Neural cell (in vitro differentiated cells): ENCODE data around the gene AHNAK. TPM values are rescaled to one million over a fixed set of nuclear protein-coding genes. Genes with fewer than 3 reads are reported as not detected.

ENCODE experiments used
- H2AFZ ChIP-seq: fragments of 200-600, 300-800 bp; sonication (generic), shearing (Covaris generic); 2 replicates; pipeline ENCODE4 v1.6.0; 2014; ENCODE audit warnings: low read depth, mild to moderate bottlenecking, antibody characterized with exemption, low read length, moderate library complexity
- H3F3A ChIP-seq: fragments of 200-600 bp; shearing (Covaris generic); 2 replicates; pipeline ENCODE4 v1.6.1; 2016; ENCODE audit warnings: mild to moderate bottlenecking, moderate library complexity, mixed read lengths, antibody characterized with exemption, low read length; ENCODE audit not compliant: insufficient read depth, poor library complexity, severe bottlenecking
- H3K27ac ChIP-seq: fragments of 200-600, 300-800 bp; sonication (generic), shearing (Covaris generic); 2 replicates; pipeline ENCODE4 v1.5.1; 2014; ENCODE audit warnings: mild to moderate bottlenecking, low read length, moderate library complexity
- H3K27me3 ChIP-seq: fragments of 300-800, 200-600 bp; sonication (generic), shearing (Covaris generic); 2 replicates; pipeline ENCODE4 v1.6.0; 2014; ENCODE audit warnings: mild to moderate bottlenecking, low read depth, low read length, moderate library complexity; ENCODE audit not compliant: insufficient read depth
- H3K36me3 ChIP-seq: fragments of 300-800, 200-600 bp; sonication (generic), shearing (Covaris generic); 2 replicates; pipeline ENCODE4 v1.5.1; 2014; ENCODE audit warnings: mild to moderate bottlenecking, antibody characterized with exemption, low read length, moderate library complexity; ENCODE audit not compliant: insufficient read depth
- H3K4me2 ChIP-seq: fragments of 300-800, 200-600 bp; sonication (generic), shearing (Covaris generic); 2 replicates; pipeline ENCODE4 v1.6.0; 2014; ENCODE audit warnings: mild to moderate bottlenecking, low read length
- H3K4me3 ChIP-seq: fragments of 300-800, 200-600 bp; sonication (generic), shearing (Covaris generic); 2 replicates; pipeline ENCODE4 v1.5.1; 2014; ENCODE audit warnings: mild to moderate bottlenecking, low read length, moderate library complexity
- H3K79me2 ChIP-seq: fragments of 200-600 bp; shearing (Covaris generic); replicated peaks from 2 replicates; pipeline ENCODE4 v1.6.0; 2014; ENCODE audit warnings: mild to moderate bottlenecking, low read length, moderate library complexity; ENCODE audit not compliant: insufficient read depth
- H3K9ac ChIP-seq: fragments of 300-800, 200-600 bp; sonication (generic), shearing (Covaris generic); 2 replicates; pipeline ENCODE4 v1.6.1; 2016; ENCODE audit warnings: mild to moderate bottlenecking, low read length, mixed read lengths
- H3K9me2 ChIP-seq: fragments of 200-600 bp; shearing (Covaris generic); 2 replicates; pipeline ENCODE4 v1.6.1; 2016; ENCODE audit warnings: mild to moderate bottlenecking, low read length, mixed read lengths; ENCODE audit not compliant: insufficient read depth
- H3K9me3 ChIP-seq: fragments of 200-600, 300-800 bp; sonication (generic), shearing (Covaris generic); 2 replicates; pipeline ENCODE4 v1.6.1; 2016; ENCODE audit warnings: mild to moderate bottlenecking, mixed run types, low read length, moderate library complexity, mixed read lengths
- H4K20me1 ChIP-seq: fragments of 200-600 bp; shearing (Covaris generic); 2 replicates; pipeline ENCODE4 v1.6.1; 2016; ENCODE audit warnings: mild to moderate bottlenecking, mixed run types; ENCODE audit not compliant: insufficient read depth
- EP300 ChIP-seq: fragments of 450-650 bp; conservative IDR thresholded peaks from 2 replicates; pipeline ENCODE4 v1.6.1; 2014; ENCODE audit warnings: antibody characterized with exemption, mild to moderate bottlenecking, moderate library complexity; ENCODE audit not compliant: poor library complexity, severe bottlenecking
- MXI1 ChIP-seq: fragments of 450-650 bp; conservative IDR thresholded peaks from 2 replicates; pipeline ENCODE4 v1.6.1; 2014; ENCODE audit warnings: antibody characterized with exemption, mild to moderate bottlenecking; ENCODE audit not compliant: poor library complexity, severe bottlenecking
- RAD21 ChIP-seq: fragments of 450-650 bp; conservative IDR thresholded peaks from 2 replicates; pipeline ENCODE4 v1.6.1; 2014; ENCODE audit warnings: antibody characterized with exemption, mild to moderate bottlenecking, moderate library complexity
- REST ChIP-seq: IDR thresholded peaks from 2 replicates; pipeline ENCODE4 v1.6.1; 2012; ENCODE audit warnings: borderline replicate concordance
- SMC3 ChIP-seq: fragments of 450-650 bp; conservative IDR thresholded peaks from 2 replicates; pipeline ENCODE4 v1.6.1; 2014; ENCODE audit warnings: antibody characterized with exemption, mild to moderate bottlenecking, moderate library complexity; ENCODE audit not compliant: poor library complexity
- polyA plus RNA-seq: library from polyadenylated mRNA; depleted of rRNA; stranded (reverse); fragments of >200 nt; gene quantifications from 2 replicates; pipeline ENCODE4 v1.2.3, GENCODE V29; 2014
- TF ChIP-seq, protein P1 (sequence below): fragments of 450-650 bp; IDR thresholded peaks from 2 replicates; pipeline ENCODE4 v1.5.1; 2014; ENCODE audit warnings: antibody characterized with exemption, mild to moderate bottlenecking, moderate library complexity; ENCODE audit not compliant: poor library complexity, severe bottlenecking

The AHNAK gene
- polyA plus RNA-seq, 1 donor from 2014 or later, result 0.11 TPM

- H3K27ac ChIP-seq, result no peak within 1 kb of the TSS
- H3K4me3 ChIP-seq, result no peak within 1 kb of the TSS
- no peaks in the 10 kb centered on the region for H3F3A ChIP-seq
- no peaks in the 10 kb centered on the region for H3K9me3 ChIP-seq
- H3K4me2 ChIP-seq, result no peak within 1 kb of the TSS
- H3K9me2 ChIP-seq, result no peaks in the 10 kb centered on the region
- no peak within 1 kb of the TSS for H3K9ac ChIP-seq
- H3K27me3 ChIP-seq, result no peaks in the 10 kb centered on the region
- no peaks in the 10 kb centered on the region for H4K20me1 ChIP-seq
- TF ChIP-seq EP300, result no peak
- no peaks in the 10 kb centered on the region for H3K79me2 ChIP-seq
- no peak within 1 kb of the TSS for H2AFZ ChIP-seq
- H3K36me3 ChIP-seq, result no peaks in the 10 kb centered on the region
Measured at GRCh38 chr11:62418733-62419132, 127.9 kb downstream of the AHNAK start, which contains the start of gene SCGB1A1. Gene SCGB1A1 (plus strand): TSS chr11:62419033. CDS start chr11:62419096, 63 bp downstream.

GRCh38 chr11:62418136-62418535, 128.5 kb downstream of the AHNAK start:
- no peak overlapping the region for H3K27ac ChIP-seq
- no peak for TF ChIP-seq REST
- TF ChIP-seq SMC3, result no peak
- TF ChIP-seq RAD21, result no peak
- TF ChIP-seq MXI1, result no peak
- H3K27me3 ChIP-seq, result no peaks in the 10 kb centered on the region
- no peaks in the 10 kb centered on the region for H3K9me2 ChIP-seq
- no peak overlapping the region for H3K4me3 ChIP-seq
- no peaks in the 10 kb centered on the region for H3F3A ChIP-seq
- no peaks in the 10 kb centered on the region for H3K9me3 ChIP-seq
- H3K9ac ChIP-seq, result no peak overlapping the region
- H3K4me2 ChIP-seq, result no peak overlapping the region
- no peaks in the 10 kb centered on the region for H3K36me3 ChIP-seq
- H3K79me2 ChIP-seq, result no peaks in the 10 kb centered on the region
- H4K20me1 ChIP-seq, result no peaks in the 10 kb centered on the region
- H2AFZ ChIP-seq, result no peak overlapping the region

GRCh38 chr11:62416596-62416995, 130.0 kb downstream of the AHNAK start:
- Histone ChIP-seq H3K27ac (no peak overlapping the region), H3K79me2 (no peaks in the 10 kb centered on the region), H3K27me3 (no peaks in the 10 kb centered on the region), H2AFZ (no peak overlapping the region), H3K4me3 (no peak overlapping the region), H3K9me3 (no peaks in the 10 kb centered on the region), H4K20me1 (no peaks in the 10 kb centered on the region), H3K9me2 (no peaks in the 10 kb centered on the region), H3K9ac (no peak overlapping the region), H3F3A (no peaks in the 10 kb centered on the region), H3K4me2 (no peak overlapping the region), H3K36me3 (no peaks in the 10 kb centered on the region)
- TF ChIP-seq EP300, result no peak
- no peak for TF ChIP-seq MXI1
- no peak for TF ChIP-seq REST
- no peak for TF ChIP-seq SMC3
- no peak for TF ChIP-seq RAD21
- TF ChIP-seq, protein P1, sequence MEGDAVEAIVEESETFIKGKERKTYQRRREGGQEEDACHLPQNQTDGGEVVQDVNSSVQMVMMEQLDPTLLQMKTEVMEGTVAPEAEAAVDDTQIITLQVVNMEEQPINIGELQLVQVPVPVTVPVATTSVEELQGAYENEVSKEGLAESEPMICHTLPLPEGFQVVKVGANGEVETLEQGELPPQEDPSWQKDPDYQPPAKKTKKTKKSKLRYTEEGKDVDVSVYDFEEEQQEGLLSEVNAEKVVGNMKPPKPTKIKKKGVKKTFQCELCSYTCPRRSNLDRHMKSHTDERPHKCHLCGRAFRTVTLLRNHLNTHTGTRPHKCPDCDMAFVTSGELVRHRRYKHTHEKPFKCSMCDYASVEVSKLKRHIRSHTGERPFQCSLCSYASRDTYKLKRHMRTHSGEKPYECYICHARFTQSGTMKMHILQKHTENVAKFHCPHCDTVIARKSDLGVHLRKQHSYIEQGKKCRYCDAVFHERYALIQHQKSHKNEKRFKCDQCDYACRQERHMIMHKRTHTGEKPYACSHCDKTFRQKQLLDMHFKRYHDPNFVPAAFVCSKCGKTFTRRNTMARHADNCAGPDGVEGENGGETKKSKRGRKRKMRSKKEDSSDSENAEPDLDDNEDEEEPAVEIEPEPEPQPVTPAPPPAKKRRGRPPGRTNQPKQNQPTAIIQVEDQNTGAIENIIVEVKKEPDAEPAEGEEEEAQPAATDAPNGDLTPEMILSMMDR, result no peak
